ENCODE results near the gene CTXND1. TPM values are rescaled to one million over a fixed set of nuclear protein-coding genes. Genes with fewer than 3 reads are reported as not detected.

The CTXND1 gene
- total and polyA plus RNA-seq, 2 of the 8 experiments (the other 6 are each of a cell fraction or from before 2014, with no cell fraction given): 0.03 TPM; not detected in 1

DNA sequence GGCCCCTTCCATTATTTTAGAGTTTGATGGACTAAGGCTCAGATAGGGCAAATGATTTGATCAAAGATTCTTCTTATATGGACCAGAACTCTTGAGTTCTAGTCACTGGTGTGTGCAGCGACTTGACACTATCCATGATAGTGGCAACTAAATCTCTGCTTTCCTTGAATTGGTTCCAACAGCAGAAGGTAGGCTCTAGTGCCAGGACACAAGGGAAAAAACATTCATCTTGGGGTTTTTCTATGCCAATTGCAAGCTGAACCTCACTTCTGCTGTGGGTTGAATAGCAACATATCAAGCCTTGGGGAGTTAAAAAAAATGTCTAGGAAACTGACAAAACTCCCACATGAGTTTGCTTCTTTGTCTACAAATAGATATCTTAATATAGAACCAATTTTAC lies 35.1 kb downstream of the CTXND1 start (continued):
- TF ChIP-seq CHD7 (IDR thresholded peaks at IDR 0.05; ENCODE audit: insufficient replicate concordance, low read length) (no peak), CBX8 (IDR thresholded peaks at IDR 0.05; ENCODE audit: borderline replicate concordance, low read depth, low read length) (no peak), KDM5A (IDR thresholded peaks at IDR 0.05; ENCODE audit: low read length) (no peak), RXRA (IDR thresholded peaks at IDR 0.05; ENCODE audit: insufficient read depth, low read depth, low read length) (no peak), POU5F1 (IDR thresholded peaks at IDR 0.05; ENCODE audit: low read depth, low read length) (no peak), POLR2A (IDR thresholded peaks at IDR 0.05; ENCODE audit: control extremely low read depth in 1 of 2, low read depth in 2 of 2, low read length in 2 of 2) (no peak), KDM1A (IDR thresholded peaks at IDR 0.05; ENCODE audit: borderline replicate concordance, low read length) (no peak), USF2 (IDR thresholded peaks at IDR 0.05; ENCODE audit: low read length) (no peak), RNF2 (IDR thresholded peaks at IDR 0.05; ENCODE audit: borderline replicate concordance, low read depth, low read length, missing control alignments, poor library complexity, severe bottlenecking) (no peak), RAD21 (IDR thresholded peaks at IDR 0.05 in 1 of 2, conservative IDR thresholded peaks at IDR 0.05 in 1 of 2; ENCODE audit: low read depth in 2 of 2, low read length in 2 of 2) (no peak)

All from H1 (cell line).